HCT116 (cell line): ENCODE data around the gene MEIKIN.

Experiments used
- EGR1 ChIP-seq: IDR thresholded peaks from 2 replicates; pipeline ENCODE4 v1.6.1; 2012; ENCODE audit warnings: low read depth
- FOSL1 ChIP-seq: IDR thresholded peaks from 2 replicates; pipeline ENCODE4 v1.6.1; 2012; ENCODE audit warnings: low read depth
- POLR2A ChIP-seq: IDR thresholded peaks from 2 replicates; pipeline ENCODE4 v1.7.0; 2011; ENCODE audit warnings: borderline replicate concordance; ENCODE audit not compliant: insufficient read depth, insufficient read length; ENCODE audit errors: extremely low read depth
- POLR2AphosphoS5 ChIP-seq: IDR thresholded peaks from 2 replicates; pipeline ENCODE4 v1.6.1; 2011; ENCODE audit warnings: mild to moderate bottlenecking, low read depth, low read length, moderate library complexity
- RAD21 ChIP-seq: IDR thresholded peaks from 2 replicates; pipeline ENCODE4 v1.6.1; 2012; ENCODE audit warnings: low read depth, mild to moderate bottlenecking
- SRF ChIP-seq: IDR thresholded peaks from 2 replicates; pipeline ENCODE4 v1.6.1; 2012; ENCODE audit warnings: low read depth
- TCF7L2 ChIP-seq: IDR thresholded peaks from 2 replicates; pipeline ENCODE4 v1.7.0; 2011; ENCODE audit warnings: borderline replicate concordance, inconsistent platforms; ENCODE audit not compliant: insufficient read depth, insufficient read length; ENCODE audit errors: extremely low read depth
- TF ChIP-seq, protein P1 (sequence below), 3 experiments: fragments of 200-600 bp in 1 of 3; sonication (generic) in 1 of 3; IDR thresholded peaks in 2 of 3; conservative IDR thresholded peaks in 1 of 3; 2 replicates each; pipeline ENCODE4 v1.5.1; 2012 to 2017; ENCODE audit warnings: low read depth in 2 of 3, low read length in 2 of 3, antibody characterized with exemption in 1 of 3, borderline replicate concordance in 1 of 3, control low read depth in 1 of 3, mild to moderate bottlenecking in 1 of 3, mixed read lengths in 1 of 3, mixed run types in 1 of 3, moderate library complexity in 1 of 3; ENCODE audit not compliant: insufficient read depth in 1 of 3

DNA sequence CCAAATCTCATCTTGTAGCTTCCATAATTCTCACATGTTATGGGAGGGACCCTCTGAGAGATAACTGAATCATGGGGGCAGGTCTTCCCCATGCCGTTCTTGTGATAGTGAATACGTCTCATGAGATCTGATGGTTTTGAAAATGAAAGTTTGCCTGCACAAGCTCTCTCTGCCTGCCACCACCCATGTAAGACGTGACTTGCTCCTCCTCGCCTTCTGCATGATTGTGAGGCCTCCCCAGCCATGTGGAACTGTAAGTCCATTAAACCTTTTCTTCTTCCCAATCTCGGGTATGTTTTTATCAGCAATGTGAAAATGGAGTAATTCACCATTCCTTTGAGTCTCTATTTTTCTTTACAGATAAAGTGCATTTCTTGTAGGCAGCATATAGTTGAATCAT lies 81.8 kb downstream of the MEIKIN start:
- TF ChIP-seq SRF (no peak), POLR2AphosphoS5 (no peak), FOSL1 (no peak), POLR2A (no peak), EGR1 (no peak), RAD21 (no peak), TCF7L2 (no peak)
- TF ChIP-seq, protein P1, sequence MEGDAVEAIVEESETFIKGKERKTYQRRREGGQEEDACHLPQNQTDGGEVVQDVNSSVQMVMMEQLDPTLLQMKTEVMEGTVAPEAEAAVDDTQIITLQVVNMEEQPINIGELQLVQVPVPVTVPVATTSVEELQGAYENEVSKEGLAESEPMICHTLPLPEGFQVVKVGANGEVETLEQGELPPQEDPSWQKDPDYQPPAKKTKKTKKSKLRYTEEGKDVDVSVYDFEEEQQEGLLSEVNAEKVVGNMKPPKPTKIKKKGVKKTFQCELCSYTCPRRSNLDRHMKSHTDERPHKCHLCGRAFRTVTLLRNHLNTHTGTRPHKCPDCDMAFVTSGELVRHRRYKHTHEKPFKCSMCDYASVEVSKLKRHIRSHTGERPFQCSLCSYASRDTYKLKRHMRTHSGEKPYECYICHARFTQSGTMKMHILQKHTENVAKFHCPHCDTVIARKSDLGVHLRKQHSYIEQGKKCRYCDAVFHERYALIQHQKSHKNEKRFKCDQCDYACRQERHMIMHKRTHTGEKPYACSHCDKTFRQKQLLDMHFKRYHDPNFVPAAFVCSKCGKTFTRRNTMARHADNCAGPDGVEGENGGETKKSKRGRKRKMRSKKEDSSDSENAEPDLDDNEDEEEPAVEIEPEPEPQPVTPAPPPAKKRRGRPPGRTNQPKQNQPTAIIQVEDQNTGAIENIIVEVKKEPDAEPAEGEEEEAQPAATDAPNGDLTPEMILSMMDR (IDR thresholded peaks at IDR 0.05 in 2 of 3, conservative IDR thresholded peaks at IDR 0.05 in 1 of 3; ENCODE audit: borderline replicate concordance in 1 of 3, insufficient read depth in 1 of 3, low read depth in 2 of 3, low read length in 2 of 3), result no peak
